HG03108 (cell line): ENCODE measurements around the gene APBA1.

Experiments
- ATAC-seq: cut with Tn5 transposase; IDR thresholded peaks from one replicate; pipeline ENCODE4 v1.9.1; 2021; ENCODE audit warnings: moderate library complexity; ENCODE audit not compliant: unreplicated experiment

Gene APBA1

DNA sequence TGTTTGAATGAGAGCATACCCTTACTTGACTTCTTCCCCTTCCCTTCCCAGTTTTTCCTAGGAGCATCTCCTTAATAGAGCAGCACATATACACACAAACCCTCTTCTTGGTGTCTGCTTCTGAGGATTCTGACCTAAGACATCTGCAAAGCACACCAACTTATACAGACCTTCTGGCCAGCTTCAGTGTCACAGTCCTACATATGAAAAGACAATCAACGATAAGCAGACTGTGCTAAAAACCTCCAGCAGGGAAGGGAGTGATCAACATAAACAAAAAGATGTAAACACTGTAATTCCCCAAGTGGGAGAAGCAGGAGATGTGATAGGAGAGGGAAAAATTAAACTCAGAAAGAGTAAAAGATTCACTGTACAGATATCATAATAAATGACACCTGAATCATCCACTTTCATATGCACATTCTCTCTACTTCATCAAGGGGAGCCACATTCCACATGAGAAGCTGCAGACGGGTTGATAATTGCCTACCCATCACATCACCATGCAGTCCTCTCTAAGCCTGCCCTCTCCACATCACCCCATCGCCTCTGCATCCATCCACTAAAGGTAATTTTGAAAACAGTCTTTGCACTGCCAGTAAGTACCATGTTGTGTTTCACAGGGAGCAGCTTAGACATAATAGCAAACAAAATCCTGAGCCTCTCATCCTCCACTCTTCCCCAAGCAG lies 13.0 kb downstream of the APBA1 start:
- ATAC-seq: no peak

DNA sequence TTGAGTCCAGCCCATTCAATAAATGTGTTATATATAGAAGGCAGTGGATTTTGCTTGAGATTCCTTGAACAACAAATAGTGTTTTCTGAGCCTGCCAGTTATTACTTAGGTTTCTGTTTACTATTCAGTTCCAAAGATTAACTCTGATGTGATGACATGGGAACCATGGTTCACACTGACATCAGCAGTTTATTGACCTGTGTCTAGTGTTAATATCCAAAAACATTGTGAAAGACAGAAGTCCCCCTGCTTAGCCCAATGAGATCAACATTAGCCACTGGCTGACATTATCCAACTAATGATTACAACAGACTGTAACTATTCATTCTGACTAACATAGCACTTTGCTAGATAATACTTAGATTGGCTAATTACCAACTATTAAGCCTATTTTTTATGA lies 14.9 kb downstream of the APBA1 start:
- ATAC-seq: no peak

- no peak for ATAC-seq
Observed at GRCh38 chr9:69655065-69655464, 17.1 kb downstream of the APBA1 start.

DNA sequence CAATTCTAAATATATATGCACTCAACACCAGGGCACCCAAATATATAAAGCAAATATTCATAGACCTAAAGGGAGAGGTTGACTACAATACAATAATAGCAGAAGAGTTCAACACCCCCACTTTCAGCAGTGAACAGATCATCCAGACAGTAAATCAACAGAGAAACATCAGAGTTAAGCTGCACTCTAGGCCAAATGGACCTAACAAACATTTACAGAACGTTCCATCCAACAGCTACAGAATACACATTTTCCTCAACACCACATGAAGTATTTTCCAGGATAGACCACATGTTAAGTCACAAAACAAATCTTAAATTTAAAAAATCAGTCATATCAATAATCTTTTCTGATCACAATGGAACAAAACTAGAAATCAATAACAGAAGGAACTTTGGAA lies 18.9 kb downstream of the APBA1 start:
- ATAC-seq: no peak

DNA sequence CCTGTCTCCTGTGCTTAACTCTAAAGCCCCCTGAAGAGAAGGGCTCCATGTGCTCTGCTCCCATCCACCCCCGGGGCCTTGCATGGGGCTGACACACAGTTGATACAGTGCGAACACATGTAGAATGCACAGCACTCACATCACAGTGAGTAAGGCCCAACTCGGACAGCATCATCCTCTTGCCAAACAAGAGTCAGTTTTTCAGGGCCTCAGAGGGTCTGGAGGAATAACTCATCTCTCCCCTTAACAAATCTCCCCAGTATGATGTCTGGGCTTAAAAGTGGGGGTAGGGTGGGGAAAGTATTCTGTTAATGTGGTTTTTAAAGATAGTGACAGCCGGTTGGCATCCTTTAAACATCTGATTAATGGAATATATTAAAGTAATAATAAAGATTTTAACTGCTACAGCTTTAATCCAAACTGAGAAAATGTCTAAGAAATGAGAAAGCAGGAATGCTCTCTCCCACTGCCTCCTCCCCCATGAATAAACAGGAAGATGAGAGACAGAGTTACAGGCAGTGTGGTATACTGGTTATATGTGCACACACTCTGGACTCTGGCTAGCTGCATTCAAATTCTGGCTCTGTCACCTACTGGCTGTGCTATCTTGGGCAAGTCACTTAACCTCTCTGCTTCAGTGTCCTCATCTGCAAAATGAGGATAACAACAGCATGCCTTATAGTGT lies 22.5 kb downstream of the APBA1 start:
- ATAC-seq: no peak

GRCh38 chr9:69647804-69648203 lies 24.4 kb downstream of the APBA1 start:
- no peak for ATAC-seq

- no peak for ATAC-seq
Observed at GRCh38 chr9:69646810-69647209, 25.4 kb downstream of the APBA1 start.

DNA sequence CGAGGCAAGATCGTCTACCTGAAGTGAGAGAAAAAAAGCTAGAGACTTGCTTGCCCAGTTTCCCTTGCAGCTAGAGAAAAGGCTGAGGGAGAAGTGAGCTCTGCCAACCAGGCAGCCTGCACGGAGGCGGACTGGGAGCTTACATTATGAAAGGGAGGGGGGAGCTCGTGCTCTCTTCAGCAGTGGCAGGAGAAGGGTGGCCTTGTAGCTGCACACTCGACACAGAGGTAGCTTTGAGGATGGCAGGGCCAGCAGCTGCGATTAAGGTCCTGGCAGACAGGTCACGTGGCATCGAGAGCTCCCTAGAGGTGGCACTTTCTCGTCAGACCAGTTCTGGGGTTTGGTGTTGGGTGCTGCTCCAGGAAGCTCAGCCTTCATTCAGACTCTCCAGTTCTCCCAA lies 26.7 kb downstream of the APBA1 start:
- no peak for ATAC-seq

- no peak for ATAC-seq
Observed at GRCh38 chr9:69643098-69643497, 29.1 kb downstream of the APBA1 start.

DNA sequence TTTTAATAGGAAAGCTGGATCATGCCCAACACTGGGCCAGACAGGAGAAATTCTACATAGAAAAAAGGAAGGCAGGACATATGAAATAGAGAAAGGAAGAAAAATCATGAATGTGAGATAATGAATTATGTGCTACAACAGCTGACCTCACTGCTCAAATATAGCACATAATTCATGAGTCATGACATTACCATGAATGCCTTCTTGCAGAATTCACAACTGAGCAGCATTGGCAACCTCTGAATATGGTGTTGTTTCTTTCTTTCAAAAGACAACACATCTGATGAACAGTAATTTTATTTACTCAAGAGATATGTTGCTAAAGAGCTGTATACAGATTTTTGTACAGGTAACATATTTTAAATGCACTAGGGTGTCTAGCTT lies 34.4 kb downstream of the APBA1 start:
- ATAC-seq: no peak

GRCh38 chr9:69637193-69637816 lies 34.9 kb downstream of the APBA1 start:
- ATAC-seq: no peak

GRCh38 chr9:69633716-69634115 lies 38.5 kb downstream of the APBA1 start:
- ATAC-seq: no peak

DNA sequence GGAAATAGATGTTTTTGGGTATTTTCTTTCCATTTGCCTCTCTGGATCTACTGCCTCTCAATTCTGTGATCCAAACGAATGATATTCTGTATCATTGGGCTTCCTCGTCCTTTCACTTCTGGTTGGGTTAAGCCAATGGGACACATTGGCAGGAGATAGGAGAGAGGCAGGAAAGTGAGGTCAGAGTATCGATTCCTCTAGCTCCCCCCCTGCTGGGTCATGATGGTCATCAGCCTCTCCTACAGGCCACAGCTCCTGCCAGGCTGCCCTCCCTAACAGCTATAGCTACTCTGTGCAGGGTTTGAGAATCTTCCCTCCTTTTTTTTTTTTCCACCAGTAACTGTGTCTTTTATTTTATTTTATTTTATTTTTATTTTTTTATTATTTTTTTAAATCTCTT lies 39.4 kb downstream of the APBA1 start:
- ATAC-seq: no peak

- ATAC-seq: no peak
Observed at GRCh38 chr9:69627281-69627680, 44.9 kb downstream of the APBA1 start.

DNA sequence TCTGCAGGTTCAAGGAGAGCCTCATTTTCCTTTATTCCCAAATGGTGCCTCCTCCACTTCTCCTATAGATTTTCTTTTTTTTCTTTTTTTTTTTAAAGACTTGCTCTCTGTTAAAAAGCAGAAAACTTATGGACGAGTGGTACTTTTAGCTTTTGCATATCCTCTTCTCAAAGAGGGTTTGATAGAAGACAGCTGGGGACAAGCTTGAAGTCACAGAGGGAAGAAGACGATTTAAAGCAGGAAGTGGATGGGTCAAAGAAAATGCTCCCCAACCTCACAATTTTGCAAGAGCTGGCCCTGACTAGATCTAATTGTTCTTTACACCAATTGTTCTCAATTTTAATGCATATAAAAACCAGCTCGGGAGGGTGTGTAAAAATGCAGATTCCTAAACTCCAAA lies 48.9 kb downstream of the APBA1 start:
- ATAC-seq: no peak

DNA sequence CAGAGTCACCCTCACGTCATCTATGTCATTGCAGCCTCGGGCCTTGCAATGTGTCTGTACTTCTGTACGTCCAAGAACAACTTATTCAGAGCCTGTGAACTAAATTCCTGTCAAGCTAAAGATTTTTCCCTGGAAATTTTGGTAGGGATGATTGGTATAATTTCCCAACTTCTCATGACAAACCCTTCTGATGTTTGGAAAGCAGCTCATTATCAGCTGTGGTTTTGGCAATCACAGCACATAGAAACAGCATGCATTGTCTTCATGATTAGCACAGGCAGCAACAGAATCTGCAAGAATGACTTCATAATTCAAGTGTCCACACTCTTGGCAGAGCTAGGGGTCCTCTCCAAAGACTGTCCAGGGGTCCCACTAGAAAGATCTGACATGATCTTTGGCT lies 49.5 kb downstream of the APBA1 start:
- ATAC-seq: no peak

GRCh38 chr9:69621730-69622460 lies 50.3 kb downstream of the APBA1 start:
- no peak for ATAC-seq

- ATAC-seq: no peak
Observed at GRCh38 chr9:69620731-69621130, 51.4 kb downstream of the APBA1 start.

DNA sequence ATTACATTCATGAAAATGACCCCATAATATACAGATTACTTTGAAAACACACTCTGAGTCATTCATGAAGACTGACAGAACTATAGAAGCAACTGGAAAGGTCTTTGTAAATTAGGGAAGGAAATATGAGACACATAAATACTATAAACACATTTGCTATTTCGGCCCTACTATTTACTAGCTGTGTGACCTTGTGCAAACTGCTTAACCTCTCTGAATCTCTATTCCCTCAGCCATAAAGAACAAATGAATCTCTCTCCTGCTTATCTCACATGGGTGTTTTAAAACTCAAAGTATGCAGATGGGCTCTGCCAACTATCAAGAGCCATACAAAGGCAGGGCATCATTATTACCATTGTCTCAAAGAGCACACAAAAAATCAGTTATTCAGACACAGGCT lies 52.9 kb downstream of the APBA1 start:
- ATAC-seq: no peak

- no peak for ATAC-seq
Observed at GRCh38 chr9:69617006-69617405, 55.2 kb downstream of the APBA1 start.

DNA sequence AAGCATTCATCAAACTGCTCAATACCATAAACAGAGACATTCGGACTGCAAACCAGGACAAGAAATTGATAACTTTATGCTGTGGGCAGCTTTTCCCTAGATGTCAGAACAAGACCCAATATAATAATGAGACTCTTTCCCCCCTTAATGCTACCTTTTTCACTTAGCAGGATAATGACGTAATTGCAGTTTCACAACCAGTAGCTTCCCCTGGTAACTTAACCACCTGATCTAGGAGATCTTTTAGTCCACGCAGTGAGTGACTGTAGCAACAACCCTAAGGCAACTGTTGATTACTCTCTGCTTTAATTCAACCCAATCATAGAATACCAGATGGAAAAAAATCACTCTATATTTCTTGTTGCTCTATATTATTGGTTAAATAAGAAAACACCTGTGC lies 56.3 kb downstream of the APBA1 start:
- no peak for ATAC-seq

DNA sequence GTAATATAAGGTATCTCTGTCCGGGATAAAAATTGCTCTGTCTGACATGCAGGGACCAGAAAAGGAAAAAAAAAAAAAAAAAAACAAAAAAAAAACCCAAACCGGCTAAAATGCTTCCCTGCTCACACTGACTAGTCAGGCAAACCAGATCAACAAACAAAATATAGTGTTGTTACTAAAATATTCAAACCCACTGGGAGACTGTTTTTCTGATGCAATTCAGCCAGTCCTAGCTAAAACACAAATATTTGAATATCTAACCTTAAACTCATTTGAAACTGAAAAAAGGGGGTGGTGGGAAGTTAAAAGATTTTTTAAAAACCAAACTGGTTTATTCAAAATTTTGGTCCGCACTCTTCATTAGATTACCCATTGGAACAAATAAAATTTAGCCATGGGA lies 61.0 kb downstream of the APBA1 start:
- no peak for ATAC-seq
